22Rv1 (cell line): ENCODE results near the gene KATNB1.

Experiments
- H3K27ac ChIP-seq: fragments of 450-650 bp; 2 replicates; pipeline ENCODE4 v1.5.1; 2017
- ZFX ChIP-seq: fragments of 450-650 bp; IDR thresholded peaks from 2 replicates; pipeline ENCODE4 v1.6.1; 2017; ENCODE audit warnings: antibody characterized with exemption, borderline replicate concordance
- TF ChIP-seq, protein P1 (sequence below): fragments of 450-650 bp; IDR thresholded peaks from 2 replicates; pipeline ENCODE4 v1.5.1; 2017; ENCODE audit warnings: mild to moderate bottlenecking

KATNB1 gene

DNA sequence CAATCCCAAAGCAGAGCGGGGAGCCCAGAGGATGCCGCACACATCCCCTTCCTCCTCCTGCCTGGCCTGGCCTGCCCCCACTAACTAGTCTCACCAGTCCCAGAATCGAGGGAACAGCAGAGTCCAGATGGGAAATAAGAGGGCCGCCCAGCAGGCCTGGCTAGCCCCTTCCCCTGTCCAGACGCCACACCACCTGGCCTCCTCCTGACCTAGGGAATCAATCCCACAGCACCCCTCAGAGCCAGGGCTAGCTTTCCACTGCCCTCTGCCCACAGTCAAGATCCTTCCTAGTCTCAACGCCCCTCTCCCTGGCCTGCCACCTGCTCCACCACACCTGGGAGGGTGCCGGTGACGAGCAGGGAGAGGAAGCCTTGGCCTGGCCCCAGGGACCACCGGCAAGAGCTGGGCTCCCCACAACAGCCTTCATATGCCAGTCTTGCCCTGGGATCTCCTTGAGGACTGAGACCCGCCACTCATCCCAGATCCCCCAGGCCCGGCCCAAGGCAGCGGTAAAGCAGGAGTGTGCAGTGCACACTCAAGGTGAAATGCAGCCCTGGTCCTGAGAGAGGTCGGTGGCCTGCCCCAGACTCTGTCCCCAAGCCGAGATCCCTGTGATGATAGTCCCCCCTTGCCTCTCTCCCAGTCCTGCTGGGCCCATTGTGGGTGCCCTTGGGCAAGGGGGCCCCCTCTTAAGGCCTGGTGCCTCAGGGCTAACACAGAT is 27.9 kb downstream of the KATNB1 start:
- peak overlapping the region; percentile 53; the same call in 1 of the 2 replicates for H3K27ac ChIP-seq

GRCh38 chr16:57764006-57764340 is 28.4 kb downstream of the KATNB1 start:
- H3K27ac ChIP-seq, result peak overlapping the region; percentile 53

More for the DNA sequence above, 27.9 kb downstream of the KATNB1 start:
- TF ChIP-seq ZFX, result no peak
- TF ChIP-seq, protein P1, sequence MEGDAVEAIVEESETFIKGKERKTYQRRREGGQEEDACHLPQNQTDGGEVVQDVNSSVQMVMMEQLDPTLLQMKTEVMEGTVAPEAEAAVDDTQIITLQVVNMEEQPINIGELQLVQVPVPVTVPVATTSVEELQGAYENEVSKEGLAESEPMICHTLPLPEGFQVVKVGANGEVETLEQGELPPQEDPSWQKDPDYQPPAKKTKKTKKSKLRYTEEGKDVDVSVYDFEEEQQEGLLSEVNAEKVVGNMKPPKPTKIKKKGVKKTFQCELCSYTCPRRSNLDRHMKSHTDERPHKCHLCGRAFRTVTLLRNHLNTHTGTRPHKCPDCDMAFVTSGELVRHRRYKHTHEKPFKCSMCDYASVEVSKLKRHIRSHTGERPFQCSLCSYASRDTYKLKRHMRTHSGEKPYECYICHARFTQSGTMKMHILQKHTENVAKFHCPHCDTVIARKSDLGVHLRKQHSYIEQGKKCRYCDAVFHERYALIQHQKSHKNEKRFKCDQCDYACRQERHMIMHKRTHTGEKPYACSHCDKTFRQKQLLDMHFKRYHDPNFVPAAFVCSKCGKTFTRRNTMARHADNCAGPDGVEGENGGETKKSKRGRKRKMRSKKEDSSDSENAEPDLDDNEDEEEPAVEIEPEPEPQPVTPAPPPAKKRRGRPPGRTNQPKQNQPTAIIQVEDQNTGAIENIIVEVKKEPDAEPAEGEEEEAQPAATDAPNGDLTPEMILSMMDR, result no peak

DNA sequence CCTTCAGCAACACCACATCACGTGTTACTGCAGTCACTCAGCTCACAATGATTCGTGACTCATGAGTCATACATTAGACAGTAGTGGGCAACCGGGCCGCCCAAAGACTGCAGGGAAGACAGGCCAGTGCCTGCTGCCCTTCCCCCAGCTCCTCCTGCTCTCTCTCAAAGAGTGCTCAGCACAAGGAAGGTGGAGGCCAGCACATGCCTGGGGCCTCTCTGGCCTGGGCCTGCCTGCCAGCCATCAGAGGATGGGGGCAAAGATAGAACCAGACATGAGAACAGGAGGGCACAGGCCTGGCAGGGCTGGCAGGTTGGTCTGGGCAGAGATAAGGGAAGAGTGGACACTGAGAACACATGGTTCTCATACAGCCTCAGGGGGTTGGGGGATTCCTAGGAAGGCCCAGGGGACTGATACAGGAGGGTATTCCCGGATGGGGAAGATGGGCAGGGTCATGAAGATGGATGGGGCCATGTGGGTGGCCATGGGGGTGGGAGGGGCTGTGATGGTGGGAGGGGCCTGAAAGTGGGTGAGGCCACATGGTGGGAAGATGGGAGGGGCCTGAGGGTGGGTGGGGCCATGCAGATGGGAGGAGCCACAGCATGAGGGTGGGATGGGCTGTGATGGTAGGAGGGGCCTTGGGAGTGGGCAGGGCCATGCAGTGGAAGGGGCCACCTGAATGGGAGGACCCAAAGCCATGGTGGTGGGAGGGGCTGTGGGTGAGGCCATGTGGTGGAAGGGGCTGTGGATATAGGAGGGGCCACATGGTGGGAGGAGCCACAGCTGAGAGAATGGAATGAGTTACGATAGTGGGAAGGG is 29.0 kb downstream of the KATNB1 start:
- TF ChIP-seq, protein P1, result no peak
- no peak for TF ChIP-seq ZFX
- peak overlapping the region; percentile 53 for H3K27ac ChIP-seq

More at GRCh38 chr16:57764006-57764340, 28.4 kb downstream of the KATNB1 start:
- TF ChIP-seq, protein P1, result no peak
- TF ChIP-seq ZFX, result no peak

- H3K27ac ChIP-seq, result 0 out of 2 replicates have a peak overlapping the region, but pooled peaks have one; percentile 26
- TF ChIP-seq ZFX, result no peak
- TF ChIP-seq, protein P1, result no peak
These were observed 29.7 kb downstream of the KATNB1 start for GRCh38 chr16:57765160-57765728.

GRCh38 chr16:57766714-57767348 is 31.3 kb downstream of the KATNB1 start:
- TF ChIP-seq, protein P1, result no peak
- TF ChIP-seq ZFX, result no peak
- H3K27ac ChIP-seq, result no peak overlapping the region

GRCh38 chr16:57769541-57770145 is 34.1 kb downstream of the KATNB1 start:
- TF ChIP-seq, protein P1, result no peak
- TF ChIP-seq ZFX, result no peak
- H3K27ac ChIP-seq, result no peak overlapping the region
